Liver (tissue), 3 donors: ENCODE measurements around the gene NRSN2.

Experiments used
- CTCF ChIP-seq: fragments of 150-350 bp; IDR thresholded peaks from 2 replicates; pipeline ENCODE4 v1.5.1; 2017; ENCODE audit warnings: improper control_type of control experiment, low read depth, low read length; ENCODE audit not compliant: missing input control
- FOXA1 ChIP-seq: IDR thresholded peaks from 2 replicates; pipeline ENCODE4 v1.6.1; 2016; ENCODE audit warnings: antibody characterized with exemption
- GABPA ChIP-seq, 2 donors: IDR thresholded peaks in 1 of 2; conservative IDR thresholded peaks in 1 of 2; 2 replicates each; pipeline ENCODE4 v1.6.1; 2016; ENCODE audit warnings: antibody characterized with exemption in 2 of 2, mild to moderate bottlenecking in 1 of 2, moderate library complexity in 1 of 2
- NR2F2 ChIP-seq: IDR thresholded peaks from 2 replicates; pipeline ENCODE4 v1.6.1; 2016; ENCODE audit warnings: antibody characterized with exemption
- RAD21 ChIP-seq, 2 donors: IDR thresholded peaks; 2 replicates each; pipeline ENCODE4 v1.6.1; 2016; ENCODE audit warnings: antibody characterized with exemption in 2 of 2, mild to moderate bottlenecking in 2 of 2
- REST ChIP-seq: IDR thresholded peaks from 2 replicates; pipeline ENCODE4 v1.6.1; 2016; ENCODE audit warnings: antibody characterized with exemption, mild to moderate bottlenecking
- YY1 ChIP-seq: IDR thresholded peaks from 2 replicates; pipeline ENCODE4 v1.6.1; 2016; ENCODE audit warnings: antibody characterized with exemption, mild to moderate bottlenecking
- ZBTB33 ChIP-seq: IDR thresholded peaks from 2 replicates; pipeline ENCODE4 v1.6.1; 2016; ENCODE audit warnings: antibody characterized with exemption
- TF ChIP-seq, protein P1 (sequence below): IDR thresholded peaks from 2 replicates; pipeline ENCODE4 v1.6.1; 2016; ENCODE audit warnings: antibody characterized with exemption
- donor health status: healthy.
- donor health status: healthy.

DNA sequence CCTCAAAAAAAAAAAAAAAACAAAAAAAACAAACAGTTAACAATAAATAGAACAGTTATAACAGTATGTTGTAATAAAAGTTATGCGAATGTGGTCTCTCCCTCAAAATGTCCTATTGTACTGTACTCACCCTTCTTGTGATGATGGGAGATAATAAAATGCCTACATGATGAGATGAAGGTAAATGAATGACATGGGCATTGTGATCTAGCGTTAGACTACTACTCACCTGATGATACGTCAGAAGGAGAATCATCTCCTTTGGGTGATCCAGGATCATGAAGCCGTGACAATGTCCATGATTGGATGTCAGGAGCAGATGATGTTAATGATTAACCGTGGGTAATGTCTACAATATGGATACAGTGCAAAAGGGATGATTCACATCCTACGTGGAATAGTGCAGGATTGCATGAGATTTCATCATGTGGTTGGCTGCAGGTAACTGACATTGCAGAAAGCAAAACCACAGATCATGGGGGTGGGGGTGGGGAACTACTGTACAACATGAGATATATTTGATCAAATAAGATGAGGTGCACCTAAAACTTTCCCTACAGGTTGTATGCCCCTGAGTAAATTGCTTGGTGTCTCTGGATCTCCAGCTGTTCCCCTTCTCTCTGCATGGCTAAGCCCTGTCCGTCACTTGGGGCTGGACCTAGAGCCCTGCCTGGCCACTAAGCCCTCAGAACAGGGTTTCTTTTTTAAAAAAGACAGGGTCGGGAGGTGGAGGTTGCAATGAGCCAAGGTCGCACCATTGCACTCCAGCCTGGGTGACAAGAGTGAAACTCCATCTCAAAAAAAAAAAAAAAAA lies 55.0 kb downstream of the NRSN2 start:
- TF ChIP-seq CTCF, result no peak
- no peak for TF ChIP-seq NR2F2
- TF ChIP-seq GABPA (IDR thresholded peaks at IDR 0.05 in 1 of 2, conservative IDR thresholded peaks at IDR 0.05 in 1 of 2), result peak in 1 of 2 donors; percentile 35
- TF ChIP-seq ZBTB33, result peak; percentile 57
- TF ChIP-seq YY1, result peak; percentile 91
- TF ChIP-seq RAD21 (IDR thresholded peaks at IDR 0.05), result peak; percentile 29 to 48
- peak; percentile 41 for TF ChIP-seq FOXA1
- TF ChIP-seq, protein P1, sequence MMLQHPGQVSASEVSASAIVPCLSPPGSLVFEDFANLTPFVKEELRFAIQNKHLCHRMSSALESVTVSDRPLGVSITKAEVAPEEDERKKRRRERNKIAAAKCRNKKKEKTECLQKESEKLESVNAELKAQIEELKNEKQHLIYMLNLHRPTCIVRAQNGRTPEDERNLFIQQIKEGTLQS, result peak; percentile 97
- TF ChIP-seq REST, result peak; percentile 78
